Activated naive CD8-positive, alpha-beta T cell treated with anti-CD3 and anti-CD28 coated beads, Interleukin-2, amount 10 ng/mL, durations not matched to agents 7 days and 5 days (primary cell): Measurements from ENCODE around the gene TMEM154. TPM values are rescaled to one million over a fixed set of nuclear protein-coding genes. Genes with fewer than 3 reads are reported as not detected.

Experiments
- ATAC-seq: fragments of 150-1000 bp; cut with Tn5 transposase; one replicate; pipeline ENCODE4 v1.10.0; 2021; ENCODE audit warnings: low read depth, moderate library complexity
- POLR2A ChIA-PET: fragments of 350-600 bp; sonication (Branson Sonifier 250); formaldehyde crosslinking; loops from one replicate; lab custom pipeline; 2021; ENCODE audit warnings: antibody characterized with exemption; lab: Charles Lee
- DNase-seq: peaks from one replicate; pipeline ENCODE4 v3.0.0; 2021
- H3K27ac Mint-ChIP-seq: one replicate; pipeline ENCODE4 v1.8.0; 2022; ENCODE audit warnings: mild to moderate bottlenecking, mixed read lengths
- H3K27me3 Mint-ChIP-seq: one replicate; pipeline ENCODE4 v1.8.0; 2022; ENCODE audit warnings: mild to moderate bottlenecking, moderate library complexity, mixed read lengths
- H3K36me3 Mint-ChIP-seq: one replicate; pipeline ENCODE4 v1.8.0; 2021; ENCODE audit warnings: mild to moderate bottlenecking, mixed read lengths
- H3K4me1 Mint-ChIP-seq: one replicate; pipeline ENCODE4 v1.8.0; 2021; ENCODE audit warnings: mixed read lengths
- H3K4me3 Mint-ChIP-seq: one replicate; pipeline ENCODE4 v1.8.0; 2022; ENCODE audit warnings: mild to moderate bottlenecking, moderate library complexity, mixed read lengths
- H3K9me3 Mint-ChIP-seq: one replicate; pipeline ENCODE4 v1.8.0; 2021; ENCODE audit warnings: mixed read lengths
- total RNA-seq, 2 experiments: library from RNA; stranded (reverse); gene quantifications; one replicate each; pipeline ENCODE4 v1.2.3, GENCODE V29; 2021

TMEM154 gene
- total RNA-seq, 2 experiments from 2014 or later: 21.9 to 24.7 TPM

GRCh38 chr4:152708361-152708760, 28.6 kb upstream of the TMEM154 start:
- DNase-seq (no peak), ATAC-seq (no peak)
- Mint-ChIP-seq H3K27me3 (no peaks in the 10 kb centered on the region), H3K4me1 (no peaks in the 10 kb centered on the region), H3K27ac (no peak overlapping the region), H3K9me3 (peaks cover 23% of the 10 kb centered on the region), H3K4me3 (no peak overlapping the region), H3K36me3 (no peaks in the 10 kb centered on the region)
- POLR2A ChIA-PET: no interaction called here

GRCh38 chr4:152707632-152708031, 27.8 kb upstream of the TMEM154 start:
- DNase-seq (no peak), ATAC-seq (no peak)
- no peaks in the 10 kb centered on the region for H3K4me1 Mint-ChIP-seq
- no peaks in the 10 kb centered on the region for H3K36me3 Mint-ChIP-seq
- no peaks in the 10 kb centered on the region for H3K27me3 Mint-ChIP-seq
- POLR2A ChIA-PET: no interaction called here
- H3K9me3 Mint-ChIP-seq: peaks cover 22% of the 10 kb centered on the region
- no peak overlapping the region for H3K27ac Mint-ChIP-seq
- H3K4me3 Mint-ChIP-seq: no peak overlapping the region

- Mint-ChIP-seq H3K4me3 (no peak overlapping the region), H3K9me3 (peaks cover 25% of the 10 kb centered on the region), H3K36me3 (peaks cover 3% of the 10 kb centered on the region), H3K27ac (no peak overlapping the region), H3K4me1 (no peaks in the 10 kb centered on the region), H3K27me3 (no peaks in the 10 kb centered on the region)
- DNase-seq (no peak), ATAC-seq (no peak)
- POLR2A ChIA-PET: no interaction called here
These were observed 26.1 kb upstream of the TMEM154 start for GRCh38 chr4:152705903-152706302.

GRCh38 chr4:152704788-152705187, 25.0 kb upstream of the TMEM154 start:
- POLR2A ChIA-PET: no interaction called here
- Mint-ChIP-seq H3K36me3 (peaks cover 3% of the 10 kb centered on the region), H3K4me3 (no peak overlapping the region), H3K9me3 (peaks cover 26% of the 10 kb centered on the region), H3K27me3 (peaks cover 4% of the 10 kb centered on the region), H3K27ac (no peak overlapping the region), H3K4me1 (no peaks in the 10 kb centered on the region)
- no peak for ATAC-seq
- no peak for DNase-seq

GRCh38 chr4:152700151-152700550, 20.4 kb upstream of the TMEM154 start:
- H3K9me3 Mint-ChIP-seq: peaks cover 16% of the 10 kb centered on the region
- POLR2A ChIA-PET: no interaction called here
- no peak for DNase-seq
- peaks cover 4% of the 10 kb centered on the region for H3K27me3 Mint-ChIP-seq
- H3K27ac Mint-ChIP-seq: no peak overlapping the region
- peaks cover 3% of the 10 kb centered on the region for H3K36me3 Mint-ChIP-seq
- no peak for ATAC-seq
- H3K4me3 Mint-ChIP-seq: no peak overlapping the region
- H3K4me1 Mint-ChIP-seq: peaks cover 14% of the 10 kb centered on the region

GRCh38 chr4:152699313-152699712, 19.5 kb upstream of the TMEM154 start:
- Mint-ChIP-seq H3K4me3 (no peak overlapping the region), H3K27me3 (peaks cover 4% of the 10 kb centered on the region), H3K27ac (no peak overlapping the region), H3K4me1 (peaks cover 14% of the 10 kb centered on the region), H3K9me3 (peaks cover 10% of the 10 kb centered on the region), H3K36me3 (peaks cover 3% of the 10 kb centered on the region)
- DNase-seq: no peak
- no peak for ATAC-seq
- POLR2A ChIA-PET: no interaction called here

GRCh38 chr4:152698089-152698499, 18.3 kb upstream of the TMEM154 start:
- Mint-ChIP-seq H3K27ac (no peak overlapping the region), H3K27me3 (peaks cover 5% of the 10 kb centered on the region), H3K4me3 (no peak overlapping the region), H3K4me1 (peaks cover 14% of the 10 kb centered on the region), H3K9me3 (peaks cover 4% of the 10 kb centered on the region), H3K36me3 (peaks cover 3% of the 10 kb centered on the region)
- DNase-seq (no peak), ATAC-seq (no peak)
- POLR2A ChIA-PET: no interaction called here

GRCh38 chr4:152697284-152698088, 17.7 kb upstream of the TMEM154 start:
- Mint-ChIP-seq H3K36me3 (peaks cover 3% of the 10 kb centered on the region), H3K4me3 (no peak overlapping the region), H3K27ac (no peak overlapping the region), H3K9me3 (peaks cover 4% of the 10 kb centered on the region), H3K27me3 (peaks cover 5% of the 10 kb centered on the region), H3K4me1 (peaks cover 14% of the 10 kb centered on the region)
- POLR2A ChIA-PET: no interaction called here
- ATAC-seq (no peak), DNase-seq (no peak)

GRCh38 chr4:152696764-152697261, 17.0 kb upstream of the TMEM154 start:
- DNase-seq: no peak
- Mint-ChIP-seq H3K4me1 (peaks cover 14% of the 10 kb centered on the region), H3K27ac (no peak overlapping the region), H3K4me3 (no peak overlapping the region), H3K9me3 (peaks cover 2% of the 10 kb centered on the region), H3K36me3 (peaks cover 1% of the 10 kb centered on the region), H3K27me3 (peaks cover 5% of the 10 kb centered on the region)
- POLR2A ChIA-PET: no interaction called here
- peak; percentile 97 for ATAC-seq

GRCh38 chr4:152693871-152694270, 14.1 kb upstream of the TMEM154 start:
- H3K27ac Mint-ChIP-seq: no peak overlapping the region
- H3K36me3 Mint-ChIP-seq: no peaks in the 10 kb centered on the region
- H3K9me3 Mint-ChIP-seq: no peaks in the 10 kb centered on the region
- DNase-seq (no peak), ATAC-seq (no peak)
- H3K4me1 Mint-ChIP-seq: peaks cover 14% of the 10 kb centered on the region
- POLR2A ChIA-PET: no interaction called here
- H3K27me3 Mint-ChIP-seq: peaks cover 2% of the 10 kb centered on the region
- H3K4me3 Mint-ChIP-seq: no peak overlapping the region

- POLR2A ChIA-PET: no interaction called here
- Mint-ChIP-seq H3K9me3 (no peaks in the 10 kb centered on the region), H3K27ac (no peak overlapping the region), H3K36me3 (no peaks in the 10 kb centered on the region), H3K27me3 (peaks cover 2% of the 10 kb centered on the region), H3K4me1 (peaks cover 6% of the 10 kb centered on the region), H3K4me3 (no peak overlapping the region)
- DNase-seq (no peak), ATAC-seq (no peak)
These were observed 12.0 kb upstream of the TMEM154 start for GRCh38 chr4:152691761-152692160.

GRCh38 chr4:152690706-152691651, 11.2 kb upstream of the TMEM154 start:
- POLR2A ChIA-PET: no interaction called here
- Mint-ChIP-seq H3K36me3 (no peaks in the 10 kb centered on the region), H3K9me3 (no peaks in the 10 kb centered on the region), H3K4me1 (peaks cover 2% of the 10 kb centered on the region), H3K4me3 (no peak overlapping the region), H3K27ac (no peak overlapping the region), H3K27me3 (peaks cover 5% of the 10 kb centered on the region)
- ATAC-seq: no peak
- no peak for DNase-seq

- no peaks in the 10 kb centered on the region for H3K9me3 Mint-ChIP-seq
- no peak overlapping the region for H3K4me3 Mint-ChIP-seq
- no peak for DNase-seq
- no peak for ATAC-seq
- H3K4me1 Mint-ChIP-seq: no peaks in the 10 kb centered on the region
- H3K27ac Mint-ChIP-seq: no peak overlapping the region
- H3K36me3 Mint-ChIP-seq: no peaks in the 10 kb centered on the region
- peaks cover 5% of the 10 kb centered on the region for H3K27me3 Mint-ChIP-seq
- POLR2A ChIA-PET: no interaction called here
These were observed 10.1 kb upstream of the TMEM154 start for GRCh38 chr4:152689615-152690501.
